Testis (tissue), 2 donors: ENCODE measurements around the gene GRIK2.

Source experiments
- POLR2A ChIP-seq: fragments of 450-650 bp; IDR thresholded peaks from one replicate; pipeline ENCODE4 v1.6.1; 2017; ENCODE audit warnings: antibody characterized with exemption, mild to moderate bottlenecking, moderate library complexity
- TF ChIP-seq, protein P1 (sequence below), 3 experiments: fragments of 450-650 bp in 2 of 3; fragments of 200-600 bp in 1 of 3; sonication (generic) in 1 of 3; IDR thresholded peaks; one replicate each; pipeline ENCODE4 v1.5.1; 2016 to 2019; ENCODE audit warnings: antibody characterized with exemption in 3 of 3, mild to moderate bottlenecking in 2 of 3, moderate library complexity in 1 of 3

DNA sequence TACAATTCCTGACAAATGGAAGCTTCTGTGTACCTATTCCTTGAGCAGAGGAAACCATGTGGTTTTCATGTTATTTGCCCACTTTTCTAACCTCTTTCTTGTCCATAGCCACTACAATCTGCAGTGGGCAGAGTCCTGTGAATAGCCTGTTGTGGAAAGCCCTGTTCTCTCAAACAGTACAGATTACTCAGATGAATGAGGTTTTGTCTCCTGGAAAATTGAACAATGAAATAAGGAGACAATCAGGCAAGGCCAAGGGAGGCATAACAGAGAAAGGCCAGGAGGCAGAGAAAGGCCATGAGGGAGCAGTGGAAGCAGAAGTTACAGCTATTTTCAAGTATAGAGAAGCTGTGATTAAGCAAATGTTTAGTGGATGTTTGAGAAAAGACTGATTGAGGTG lies 189.3 kb downstream of the GRIK2 start:
- TF ChIP-seq, protein P1, sequence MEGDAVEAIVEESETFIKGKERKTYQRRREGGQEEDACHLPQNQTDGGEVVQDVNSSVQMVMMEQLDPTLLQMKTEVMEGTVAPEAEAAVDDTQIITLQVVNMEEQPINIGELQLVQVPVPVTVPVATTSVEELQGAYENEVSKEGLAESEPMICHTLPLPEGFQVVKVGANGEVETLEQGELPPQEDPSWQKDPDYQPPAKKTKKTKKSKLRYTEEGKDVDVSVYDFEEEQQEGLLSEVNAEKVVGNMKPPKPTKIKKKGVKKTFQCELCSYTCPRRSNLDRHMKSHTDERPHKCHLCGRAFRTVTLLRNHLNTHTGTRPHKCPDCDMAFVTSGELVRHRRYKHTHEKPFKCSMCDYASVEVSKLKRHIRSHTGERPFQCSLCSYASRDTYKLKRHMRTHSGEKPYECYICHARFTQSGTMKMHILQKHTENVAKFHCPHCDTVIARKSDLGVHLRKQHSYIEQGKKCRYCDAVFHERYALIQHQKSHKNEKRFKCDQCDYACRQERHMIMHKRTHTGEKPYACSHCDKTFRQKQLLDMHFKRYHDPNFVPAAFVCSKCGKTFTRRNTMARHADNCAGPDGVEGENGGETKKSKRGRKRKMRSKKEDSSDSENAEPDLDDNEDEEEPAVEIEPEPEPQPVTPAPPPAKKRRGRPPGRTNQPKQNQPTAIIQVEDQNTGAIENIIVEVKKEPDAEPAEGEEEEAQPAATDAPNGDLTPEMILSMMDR (IDR thresholded peaks at IDR 0.05): no peak
- no peak for TF ChIP-seq POLR2A
